ENCODE results near the gene KBTBD8. TPM values are rescaled to one million over a fixed set of nuclear protein-coding genes. Genes with fewer than 3 reads are reported as not detected.

The KBTBD8 gene
- total and polyA plus RNA-seq, 4 donors = 0.08 to 14.2 (median 1.3) TPM

GRCh38 chr3:66980791-66981190 is 17.3 kb upstream of the KBTBD8 start:
- no peak overlapping the region for H3K27ac ChIP-seq (ENCODE audit: low read depth in 1 of 2, low read length in 2 of 2)
- peaks cover 0 to 2% (median 0%) of the 10 kb centered on the region in 4 donors for H3K27me3 ChIP-seq (ENCODE audit: control insufficient read depth in 4 of 4, insufficient read depth in 4 of 4, low read length in 3 of 4)
- H3K9ac ChIP-seq (ENCODE audit: low read depth in 1 of 2, low read length in 2 of 2) = no peak overlapping the region
- no peaks in the 10 kb centered on the region for H3K4me1 ChIP-seq (ENCODE audit: control insufficient read depth in 4 of 4, insufficient read depth in 4 of 4, low read length in 3 of 4)
- no peaks in the 10 kb centered on the region for H3K36me3 ChIP-seq (ENCODE audit: control insufficient read depth in 4 of 4, insufficient read depth in 3 of 4, low read depth in 1 of 4, low read length in 3 of 4)
- no peaks in the 10 kb centered on the region for H3K9me3 ChIP-seq (ENCODE audit: control insufficient read depth in 4 of 4, low read length in 3 of 4)
- TF ChIP-seq NR2F2 (IDR thresholded peaks at IDR 0.05) (no peak), MAX (IDR thresholded peaks at IDR 0.05) (no peak), REST (IDR thresholded peaks at IDR 0.05) (no peak), FOXA1 (IDR thresholded peaks at IDR 0.05) (no peak), FOXA2 (IDR thresholded peaks at IDR 0.05) (no peak), YY1 (IDR thresholded peaks at IDR 0.05) (no peak)
- H3K4me3 ChIP-seq (ENCODE audit: low read depth in 1 of 3, low read length in 3 of 3) = no peak overlapping the region
- WGBS = 91% methylated on average over 1 of the region's 1 CpG
- DNase-seq (ENCODE audit: low spot score) = no peak

- Histone ChIP-seq H3K36me3 (ENCODE audit: control insufficient read depth in 4 of 4, insufficient read depth in 3 of 4, low read depth in 1 of 4, low read length in 3 of 4) (no peaks in the 10 kb centered on the region), H3K27ac (ENCODE audit: low read depth in 1 of 2, low read length in 2 of 2) (no peak overlapping the region), H3K9ac (ENCODE audit: low read depth in 1 of 2, low read length in 2 of 2) (no peak overlapping the region), H3K4me3 (ENCODE audit: low read depth in 1 of 3, low read length in 3 of 3) (no peak overlapping the region), H3K9me3 (ENCODE audit: control insufficient read depth in 4 of 4, low read length in 3 of 4) (no peaks in the 10 kb centered on the region), H3K4me1 (ENCODE audit: control insufficient read depth in 4 of 4, insufficient read depth in 4 of 4, low read length in 3 of 4) (no peaks in the 10 kb centered on the region), H3K27me3 (ENCODE audit: control insufficient read depth in 4 of 4, insufficient read depth in 4 of 4, low read length in 3 of 4) (no peaks in the 10 kb centered on the region)
- WGBS = 77% methylated on average over 2 of the region's 2 CpGs
- no peak for TF ChIP-seq NR2F2 (IDR thresholded peaks at IDR 0.05)
- no peak for TF ChIP-seq RAD21 (IDR thresholded peaks at IDR 0.05)
- no peak for TF ChIP-seq GABPA (IDR thresholded peaks at IDR 0.05 in 1 of 2, conservative IDR thresholded peaks at IDR 0.05 in 1 of 2)
- no peak for TF ChIP-seq FOXA2 (IDR thresholded peaks at IDR 0.05)
- no peak for TF ChIP-seq SP1 (IDR thresholded peaks at IDR 0.05)
- TF ChIP-seq MAX (IDR thresholded peaks at IDR 0.05) = no peak
- TF ChIP-seq REST (IDR thresholded peaks at IDR 0.05) = no peak
- TF ChIP-seq JUND (IDR thresholded peaks at IDR 0.05) = no peak
- TF ChIP-seq HNF4A (conservative IDR thresholded peaks at IDR 0.05) = no peak
- no peak for TF ChIP-seq CTCF (IDR thresholded peaks at IDR 0.05; ENCODE audit: low read depth, low read length, missing input control)
- TF ChIP-seq YY1 (IDR thresholded peaks at IDR 0.05) = no peak
- TF ChIP-seq HNF4G (IDR thresholded peaks at IDR 0.05) = no peak
- no peak for TF ChIP-seq ATF3 (IDR thresholded peaks at IDR 0.05)
- TF ChIP-seq EGR1 (IDR thresholded peaks at IDR 0.05; ENCODE audit: low read depth in 2 of 2) = no peak
- no peak for TF ChIP-seq RXRA (IDR thresholded peaks at IDR 0.05)
- TF ChIP-seq TAF1 (conservative IDR thresholded peaks at IDR 0.05) = no peak
- no peak for TF ChIP-seq FOXA1 (IDR thresholded peaks at IDR 0.05)
- no peak for DNase-seq (ENCODE audit: low spot score)
Measured at GRCh38 chr3:66983101-66983500, 15.0 kb upstream of the KBTBD8 start.
